ENCODE data around the gene NTN4.
"Not testable (repeated sequence)": the region's sequence is repeated elsewhere in the genome, so short reads cannot be mapped to it uniquely, and the experiment has no call there.

Gene NTN4

GRCh38 chr12:95738024-95738611 lies 52.4 kb downstream of the NTN4 start:
- Mint-ChIP-seq H3K4me3 (no peak overlapping the region), H3K9me3 (no peaks in the 10 kb centered on the region), H3K27me3 (ENCODE audit: low read depth) (no peaks in the 10 kb centered on the region), H3K27ac (no peak overlapping the region), H3K4me1 (peaks cover 13% of the 10 kb centered on the region), H3K36me3 (ENCODE audit: low read depth) (no peaks in the 10 kb centered on the region)
- TF ChIP-seq CTCF (IDR thresholded peaks at IDR 0.05; ENCODE audit: unreplicated experiment in 3 of 3): no peak

DNA sequence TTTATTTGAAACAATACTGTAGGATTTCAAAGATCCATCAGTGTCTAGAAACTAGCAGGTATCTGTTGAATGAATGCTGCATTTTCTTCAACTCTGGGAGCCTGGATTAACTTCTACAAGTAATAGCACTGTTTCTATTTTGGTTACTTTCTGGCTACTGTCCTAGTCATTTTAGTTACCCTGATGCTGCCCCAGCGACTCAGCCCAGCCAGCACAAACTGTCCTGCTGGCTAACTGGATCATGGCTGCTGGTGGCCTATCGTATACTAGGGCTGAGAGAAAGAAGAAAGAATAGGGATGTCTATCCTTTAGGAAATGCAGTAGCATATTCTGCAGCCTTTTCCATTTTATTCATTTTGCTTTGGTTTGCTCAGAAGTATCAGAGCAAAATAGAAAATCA lies 53.9 kb downstream of the NTN4 start:
- H3K27me3 Mint-ChIP-seq (ENCODE audit: low read depth): no peaks in the 10 kb centered on the region
- TF ChIP-seq CTCF (IDR thresholded peaks at IDR 0.05; ENCODE audit: unreplicated experiment in 3 of 3): no peak
- H3K4me1 Mint-ChIP-seq: peaks cover 19% of the 10 kb centered on the region
- H3K27ac Mint-ChIP-seq: no peak overlapping the region
- H3K4me3 Mint-ChIP-seq: no peak overlapping the region
- H3K9me3 Mint-ChIP-seq: no peaks in the 10 kb centered on the region
- H3K36me3 Mint-ChIP-seq (ENCODE audit: low read depth): no peaks in the 10 kb centered on the region

DNA sequence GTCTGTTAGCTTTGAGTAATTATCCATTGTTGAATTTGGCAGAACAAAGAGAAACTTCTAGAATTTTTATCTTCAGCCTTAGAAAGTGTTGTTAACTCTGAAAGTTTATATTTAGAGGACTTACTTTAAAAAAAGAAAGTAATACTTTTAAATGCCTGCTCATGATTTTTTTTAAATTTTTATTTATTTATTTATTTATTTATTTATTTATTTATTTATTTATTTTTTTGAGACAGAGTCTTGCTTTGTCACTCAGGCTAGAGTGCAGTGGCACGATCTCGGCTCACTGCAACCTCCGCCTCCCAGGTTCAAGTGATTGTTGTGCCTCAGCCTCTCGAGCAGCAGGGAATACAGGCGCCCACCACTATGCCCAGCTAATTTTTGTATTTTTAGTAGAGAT lies 54.8 kb downstream of the NTN4 start:
- H3K27me3 Mint-ChIP-seq (ENCODE audit: low read depth); H3K9me3 Mint-ChIP-seq; H3K36me3 Mint-ChIP-seq (ENCODE audit: low read depth); H3K4me3 Mint-ChIP-seq; H3K27ac Mint-ChIP-seq: not testable (repeated sequence)
- peaks cover 19% of the 10 kb centered on the region for H3K4me1 Mint-ChIP-seq

GRCh38 chr12:95733141-95733825 lies 57.3 kb downstream of the NTN4 start:
- Mint-ChIP-seq H3K27ac (peak overlapping the region; percentile 19 to 73 (median 56)), H3K27me3 (ENCODE audit: low read depth) (no peaks in the 10 kb centered on the region), H3K36me3 (ENCODE audit: low read depth) (no peaks in the 10 kb centered on the region), H3K4me1 (peaks cover 12% of the 10 kb centered on the region), H3K9me3 (peaks cover 2% of the 10 kb centered on the region), H3K4me3 (no peak overlapping the region)
- no peak for TF ChIP-seq CTCF (IDR thresholded peaks at IDR 0.05; ENCODE audit: unreplicated experiment in 3 of 3)

GRCh38 chr12:95731519-95731958 lies 59.0 kb downstream of the NTN4 start:
- Mint-ChIP-seq H3K4me3 (no peak overlapping the region), H3K27ac (no peak overlapping the region), H3K4me1 (peaks cover 12% of the 10 kb centered on the region), H3K9me3 (peaks cover 10% of the 10 kb centered on the region), H3K36me3 (ENCODE audit: low read depth) (peaks cover 10% of the 10 kb centered on the region), H3K27me3 (ENCODE audit: low read depth) (no peaks in the 10 kb centered on the region)
- no peak for TF ChIP-seq CTCF (IDR thresholded peaks at IDR 0.05; ENCODE audit: unreplicated experiment in 3 of 3)

- no peak for TF ChIP-seq CTCF (IDR thresholded peaks at IDR 0.05; ENCODE audit: unreplicated experiment in 3 of 3)
- Mint-ChIP-seq H3K4me3 (no peak overlapping the region), H3K27me3 (ENCODE audit: low read depth) (no peaks in the 10 kb centered on the region), H3K27ac (no peak overlapping the region), H3K9me3 (peaks cover 15% of the 10 kb centered on the region), H3K36me3 (ENCODE audit: low read depth) (peaks cover 14% of the 10 kb centered on the region), H3K4me1 (peaks cover 12% of the 10 kb centered on the region)
These were observed 60.1 kb downstream of the NTN4 start for GRCh38 chr12:95730457-95730856.
